CD4-positive, alpha-beta T cell treated with Interleukin-12 subunit alpha and Interleukin-12 subunit beta, for 1 hour (primary cell): ENCODE measurements around the gene KIFC3.
"Not testable (repeated sequence)": the region's sequence is repeated elsewhere in the genome, so short reads cannot be mapped to it uniquely, and the experiment has no call there.

Experiments
- DNase-seq: peaks from one replicate; pipeline ENCODE4 v3.0.0-alpha.2; 2020

KIFC3 gene

DNA sequence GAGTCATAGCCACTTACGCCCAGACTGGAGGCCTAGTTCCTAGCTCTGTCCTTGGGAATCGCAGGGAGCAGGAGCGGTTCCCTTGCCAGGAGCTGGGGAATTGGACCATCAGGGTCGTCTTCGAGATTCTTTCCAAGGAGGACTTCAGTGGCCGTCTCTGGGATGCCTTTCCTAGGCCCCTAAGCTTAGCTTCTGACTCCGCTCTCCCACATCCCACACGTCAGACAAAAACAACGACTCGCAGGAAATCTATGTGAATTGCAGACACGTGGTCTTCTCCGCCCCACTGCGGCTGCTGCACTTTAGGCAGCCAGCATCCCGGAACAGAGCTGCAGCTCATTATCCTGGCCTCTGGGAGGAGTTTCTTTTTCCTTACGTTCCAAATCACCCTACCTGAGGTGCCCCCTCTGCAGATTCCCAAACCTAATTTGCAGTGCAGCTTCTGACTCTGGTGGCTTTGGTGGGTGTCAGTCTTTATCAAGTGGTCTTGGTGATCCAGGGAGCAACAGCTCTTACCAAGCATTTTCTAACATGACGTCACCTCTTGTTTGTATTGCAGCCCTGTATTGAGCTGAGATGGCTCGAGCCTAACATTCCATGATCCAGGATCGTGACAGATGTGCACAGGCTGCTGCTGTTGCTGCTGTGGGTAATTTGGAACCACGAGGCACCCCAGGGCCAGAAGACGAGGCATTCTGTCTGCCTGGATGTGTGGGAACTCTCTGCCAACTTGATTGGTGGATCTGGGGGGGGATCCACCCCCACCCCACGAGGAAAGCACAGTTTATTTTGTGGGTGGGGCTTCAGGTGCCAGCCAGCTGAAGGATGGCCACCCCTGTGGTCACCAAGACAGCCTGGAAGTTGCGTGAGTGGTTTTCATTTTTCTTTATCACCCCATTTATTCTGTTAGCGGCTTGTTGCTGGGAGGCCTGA is 65.6 kb downstream of the KIFC3 start:
- DNase-seq, result peak; percentile 57

DNA sequence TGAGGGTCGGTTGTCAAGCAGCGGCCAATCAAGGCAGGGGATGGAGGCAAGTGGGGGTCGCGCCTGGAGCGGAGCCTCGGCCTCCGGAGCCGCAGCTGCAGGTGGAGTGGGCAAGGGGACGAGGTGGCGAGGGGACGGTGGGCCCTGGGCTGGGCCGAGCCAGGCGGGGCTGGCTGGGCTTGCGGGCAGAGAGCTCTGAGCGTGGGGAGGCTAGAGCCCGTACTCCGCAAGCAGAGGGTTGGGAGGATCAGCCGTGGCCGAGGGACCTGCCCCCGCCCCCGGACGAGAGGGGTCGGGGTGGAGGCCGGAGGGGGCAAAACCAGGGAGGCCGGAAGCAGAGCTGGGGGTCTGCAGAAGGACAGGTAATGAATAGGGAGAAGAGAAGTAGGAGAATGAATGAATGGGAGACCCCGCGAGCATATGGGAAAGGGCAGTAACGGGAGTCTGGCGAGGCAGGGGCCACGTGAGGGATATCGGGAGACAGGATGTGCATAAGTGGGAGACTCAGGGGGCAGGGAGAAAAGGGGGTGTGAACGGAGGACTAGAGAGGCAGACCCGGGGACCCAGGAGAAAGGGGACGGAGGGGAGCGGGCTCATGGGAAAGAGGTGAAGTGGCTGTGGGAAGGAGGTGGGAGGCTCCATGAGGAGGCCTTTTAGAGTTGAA is 66.4 kb downstream of the KIFC3 start, which contains the start of gene KATNB1:
Gene KATNB1 (plus strand): TSS at position 16 of the 664 bp plus-strand sequence. CDS start 1,474 bp downstream, outside the sequence.
- no peak for DNase-seq

DNA sequence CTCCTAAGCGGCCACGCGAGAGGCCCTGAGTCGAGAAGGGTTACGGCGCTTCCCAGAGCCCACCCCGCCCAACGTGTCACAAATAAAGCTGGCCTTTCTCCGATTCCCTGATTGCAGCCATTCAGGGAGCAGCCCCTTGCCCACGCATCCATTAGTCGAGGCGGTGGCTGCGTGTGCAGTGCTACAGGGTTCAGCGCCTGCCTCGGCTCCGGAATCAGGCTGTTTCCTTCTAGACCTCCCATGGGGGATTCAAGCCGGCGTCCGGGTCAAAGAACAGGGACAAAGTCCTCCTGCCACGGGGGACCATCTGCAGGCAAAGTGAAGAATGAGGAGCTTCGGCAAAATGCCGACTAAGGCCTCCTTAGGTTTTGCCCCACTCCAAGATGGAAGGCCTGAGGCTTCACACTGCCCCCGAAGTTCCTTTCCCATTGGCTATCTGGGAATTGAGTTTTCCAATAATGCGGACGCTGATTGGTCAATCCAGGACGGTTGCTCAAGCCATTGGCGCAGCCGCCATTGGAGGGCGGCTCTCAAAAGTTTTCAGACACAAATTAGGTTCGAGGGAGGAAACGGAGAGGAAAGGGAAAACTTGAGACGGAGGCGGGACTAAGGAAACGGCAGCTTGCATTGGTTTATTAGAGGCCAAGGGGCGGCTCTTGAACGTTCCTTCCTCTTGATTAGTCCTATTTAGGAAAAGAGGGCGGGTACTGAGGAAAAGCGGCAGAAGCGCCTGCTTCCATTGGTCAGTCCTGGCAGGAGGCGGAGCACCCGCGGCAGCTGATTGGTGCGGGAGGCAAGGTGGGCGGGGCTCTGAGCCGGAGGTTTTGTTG is 67.2 kb downstream of the KIFC3 start:
- DNase-seq, result peak; percentile 99

DNA sequence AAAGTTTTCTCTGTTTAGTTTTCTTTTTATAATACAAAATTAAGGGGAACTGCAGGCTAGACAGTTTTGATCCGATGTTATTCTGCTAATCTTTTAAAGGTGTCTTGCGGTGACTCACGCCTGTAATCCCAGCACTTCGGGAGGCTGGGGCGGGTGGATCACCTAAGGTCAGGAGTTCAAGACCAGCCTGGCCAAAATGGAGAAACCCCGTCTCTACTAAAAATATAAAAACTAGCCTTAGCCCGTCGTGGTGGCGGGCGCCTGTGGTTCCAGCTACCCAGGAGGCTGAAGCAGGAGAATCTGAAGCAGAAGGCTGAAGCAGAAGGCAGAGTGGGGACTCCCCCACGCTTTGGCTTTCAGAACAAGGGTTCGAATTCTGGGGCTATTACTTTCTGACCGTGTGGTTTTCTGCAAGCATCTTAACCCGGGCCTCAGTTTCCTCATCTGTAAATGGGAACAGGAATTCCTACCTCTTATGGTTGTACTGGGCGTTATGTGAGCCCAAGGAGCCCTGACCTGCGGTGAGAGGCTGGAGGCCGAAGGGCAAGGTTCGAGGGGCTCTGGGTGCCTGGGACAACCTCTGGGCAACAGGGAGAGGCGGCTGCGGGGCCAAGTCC is 67.9 kb downstream of the KIFC3 start:
- no peak for DNase-seq

DNA sequence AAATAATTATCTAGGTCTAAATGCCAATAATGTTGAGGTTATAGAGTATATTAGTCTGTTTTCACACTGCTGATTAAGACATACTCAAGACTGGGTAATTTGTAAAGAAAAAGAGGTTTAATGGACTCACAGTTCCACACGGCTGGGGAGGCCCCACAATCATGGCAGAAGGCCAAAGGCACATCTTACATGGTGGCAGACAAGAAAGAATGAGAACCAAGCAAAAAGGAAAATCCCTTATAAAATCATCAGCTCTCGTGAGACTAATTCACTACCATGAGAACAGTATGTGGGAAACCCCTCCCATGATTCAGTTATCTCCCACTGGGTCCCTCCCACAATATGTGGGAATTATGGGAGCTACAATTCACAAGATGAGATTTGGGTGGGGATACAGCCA is 69.6 kb downstream of the KIFC3 start:
- no peak for DNase-seq

DNA sequence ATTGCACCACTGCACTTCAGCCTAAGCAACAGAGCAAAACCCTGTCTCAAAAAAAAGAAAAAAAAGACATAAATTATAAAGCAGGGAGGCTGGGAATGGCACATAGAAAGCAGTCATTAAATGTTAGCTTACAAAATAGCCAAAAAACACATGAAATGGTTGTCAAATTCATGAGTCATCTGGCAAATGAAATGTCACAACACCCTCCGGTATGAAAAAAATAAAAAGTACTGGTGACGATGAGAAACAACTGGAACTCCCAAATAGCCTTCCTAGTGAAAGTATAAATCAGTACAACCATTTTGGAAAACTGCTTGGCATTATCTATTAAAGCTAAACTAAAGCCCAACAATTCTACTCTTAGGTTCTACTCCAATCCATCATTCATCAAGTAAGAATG is 70.3 kb downstream of the KIFC3 start:
- no peak for DNase-seq

DNA sequence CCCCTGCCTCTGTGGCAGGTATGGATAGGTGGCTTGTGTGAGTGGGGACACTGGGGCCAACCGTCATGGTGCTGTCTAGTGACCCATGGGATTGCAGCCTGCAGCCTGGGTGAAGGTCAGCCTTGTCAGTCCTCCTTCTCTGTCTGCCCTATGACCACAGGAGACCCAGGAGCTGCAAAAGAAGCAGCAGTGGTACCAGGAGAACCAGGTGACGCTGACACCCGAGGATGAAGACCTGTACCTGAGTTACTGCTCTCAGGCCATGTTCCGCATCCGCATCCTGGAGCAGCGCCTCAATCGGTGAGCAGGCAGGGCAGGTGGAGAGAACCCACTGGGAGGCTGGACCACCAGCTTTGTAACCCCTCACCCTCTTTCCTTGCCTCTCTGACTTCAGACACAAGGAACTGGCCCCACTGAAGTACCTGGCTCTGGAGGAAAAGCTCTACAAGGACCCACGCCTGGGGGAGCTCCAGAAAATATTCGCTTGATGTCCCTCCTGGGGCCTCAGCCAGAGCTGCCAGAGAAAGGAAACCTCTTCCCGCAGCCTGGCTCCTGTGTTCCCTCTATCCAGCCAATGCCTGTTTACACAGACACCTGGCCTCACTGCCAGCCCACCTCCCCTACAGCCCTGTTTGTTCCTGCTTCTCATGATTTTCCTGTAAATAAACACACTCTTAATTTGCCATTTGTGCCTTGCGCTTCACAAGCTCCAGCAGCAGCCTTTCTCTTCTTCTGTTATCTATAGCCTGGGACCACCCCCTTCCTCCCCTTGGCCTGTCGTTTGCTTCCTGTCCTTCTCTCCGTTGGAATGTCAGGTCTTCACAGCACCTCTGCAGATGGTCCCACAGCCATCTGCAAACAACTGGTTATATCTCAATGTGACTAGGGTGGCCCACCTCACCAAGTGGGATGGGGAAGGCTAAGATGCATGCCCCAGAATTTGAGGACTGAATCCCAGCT is 71.2 kb downstream of the KIFC3 start:
- no peak for DNase-seq

DNA sequence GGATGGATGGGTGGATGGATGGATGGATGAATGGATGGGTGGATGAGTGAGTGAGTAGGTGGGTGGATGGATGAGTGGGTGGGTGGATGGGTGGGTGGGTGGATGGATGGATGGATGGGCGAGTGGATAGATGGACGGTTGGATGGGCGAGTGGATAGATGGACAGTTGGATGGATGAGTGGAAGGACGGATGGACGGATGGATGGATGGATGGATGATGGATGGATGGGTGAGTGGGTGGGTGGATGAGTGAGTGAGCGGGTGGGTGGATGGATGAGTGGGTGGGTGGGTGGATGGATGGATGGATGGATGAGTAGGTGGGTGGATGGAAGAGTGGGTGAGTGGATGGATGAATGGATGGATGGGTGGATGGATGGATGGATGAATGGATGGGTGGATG is 72.4 kb downstream of the KIFC3 start:
- not testable (repeated sequence) for DNase-seq

DNA sequence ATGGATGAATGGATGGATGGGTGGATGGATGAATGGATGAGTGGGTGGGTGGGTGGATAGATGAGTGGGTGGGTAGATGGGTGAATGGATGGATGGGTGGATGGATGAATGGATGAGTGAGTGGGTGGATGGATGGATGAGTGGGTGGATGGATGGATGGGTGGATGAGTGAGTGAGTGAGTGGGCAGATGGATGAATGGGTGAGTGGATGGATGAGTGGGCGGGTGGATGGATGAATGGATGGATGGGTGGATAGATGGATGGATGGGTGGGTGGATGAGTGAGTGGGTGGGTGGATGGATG is 73.2 kb downstream of the KIFC3 start:
- no peak for DNase-seq

DNA sequence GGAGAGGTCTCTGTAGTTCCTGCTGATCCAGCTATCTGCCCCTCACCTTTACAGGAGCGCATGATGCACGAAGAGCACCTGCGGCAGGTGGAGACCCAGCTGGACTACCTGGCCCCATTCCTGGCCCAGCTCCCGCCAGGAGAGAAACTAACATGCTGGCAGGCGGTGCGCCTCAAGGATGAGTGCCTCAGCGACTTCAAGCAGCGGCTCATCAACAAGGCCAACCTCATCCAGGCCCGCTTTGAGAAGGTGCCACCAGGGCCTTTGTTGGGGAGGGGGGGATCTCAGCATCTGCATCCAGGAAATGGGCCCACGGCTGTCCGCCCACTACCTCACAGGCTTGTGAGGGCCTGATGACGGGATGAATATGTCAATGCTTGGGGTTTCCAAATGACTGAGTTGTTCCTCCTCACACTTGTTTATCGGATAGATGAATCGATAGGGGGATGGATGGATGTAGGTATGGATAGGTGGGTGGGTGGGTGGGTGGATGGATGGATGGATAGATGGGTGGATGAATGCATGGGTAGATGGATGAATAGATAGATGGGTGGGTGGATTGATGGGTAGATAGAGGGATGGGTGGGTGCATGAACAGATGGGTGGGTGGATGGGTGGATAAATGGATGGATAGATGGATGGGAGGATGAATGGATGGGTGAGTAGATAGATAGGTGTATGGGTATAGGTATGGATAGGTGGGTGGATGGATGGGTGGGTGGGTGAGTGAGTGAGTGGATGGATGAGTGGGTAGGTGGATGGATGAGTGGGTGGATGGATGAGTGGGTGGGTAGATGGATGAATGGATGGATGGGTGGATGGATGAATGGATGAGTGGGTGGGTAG is 73.7 kb downstream of the KIFC3 start:
- DNase-seq, result no peak

DNA sequence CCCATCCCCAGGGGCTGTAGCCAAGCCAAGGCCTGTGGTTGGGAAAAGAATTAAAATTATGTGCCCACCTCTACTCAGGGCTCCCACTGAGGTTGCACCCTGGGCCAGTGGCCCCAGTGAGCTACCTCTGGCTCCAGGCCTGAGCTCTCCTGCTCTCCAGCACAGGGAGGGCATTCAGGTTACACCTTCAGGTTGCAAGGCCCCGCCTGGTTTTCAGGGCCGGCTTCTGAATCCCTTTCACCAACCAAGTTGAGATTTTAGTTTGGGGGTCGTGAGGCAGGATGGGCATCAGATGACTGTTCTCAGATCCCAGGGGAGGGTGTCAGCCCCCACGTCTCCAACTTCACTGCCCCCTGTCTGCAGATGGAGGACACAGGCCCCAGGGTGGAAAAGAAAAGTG is 74.7 kb downstream of the KIFC3 start:
- DNase-seq, result no peak

DNA sequence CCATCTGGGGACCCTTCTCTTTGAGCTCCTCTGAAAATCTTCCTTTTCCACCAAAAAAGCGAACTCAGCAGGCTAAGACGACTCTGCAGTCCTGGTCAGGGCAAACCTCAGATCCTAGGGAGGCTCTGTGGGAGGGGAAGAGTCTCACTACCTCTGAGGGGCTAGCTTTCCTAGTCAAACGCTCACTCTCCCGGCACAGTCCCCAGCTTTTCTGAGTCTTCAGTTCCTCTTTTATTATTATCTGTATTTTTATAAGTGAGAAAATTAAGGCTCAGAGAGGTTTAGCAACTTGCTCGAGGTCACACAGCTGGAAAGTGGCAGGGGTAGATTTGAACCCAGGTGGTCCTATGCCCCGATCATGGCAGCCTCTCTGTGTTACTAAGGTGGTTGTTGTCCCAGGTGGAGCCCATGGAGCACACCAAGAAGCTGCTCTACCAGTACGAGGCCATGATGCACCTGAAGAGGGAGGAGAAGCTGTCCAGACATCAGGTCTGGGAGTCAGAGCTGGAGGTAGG is 75.8 kb downstream of the KIFC3 start:
- DNase-seq, result no peak

DNA sequence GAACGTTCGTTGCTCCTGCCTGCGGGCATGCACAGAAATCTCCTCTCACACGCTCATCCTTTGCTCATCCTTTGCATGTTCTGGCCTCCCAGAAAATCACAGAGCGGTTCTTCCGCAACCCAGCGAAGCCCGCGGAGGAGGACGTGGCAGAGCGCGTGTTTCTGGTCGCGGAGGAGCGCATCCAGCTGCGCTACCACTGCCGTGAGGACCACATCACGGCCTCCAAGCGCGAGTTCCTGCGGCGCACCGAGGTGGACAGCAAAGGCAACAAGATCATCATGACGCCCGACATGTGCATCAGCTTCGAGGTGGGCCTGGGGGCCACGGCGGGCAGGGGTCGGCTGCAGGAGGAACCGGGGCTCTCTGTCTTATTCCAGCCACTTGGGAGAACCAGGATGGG is 76.3 kb downstream of the KIFC3 start:
- no peak for DNase-seq

DNA sequence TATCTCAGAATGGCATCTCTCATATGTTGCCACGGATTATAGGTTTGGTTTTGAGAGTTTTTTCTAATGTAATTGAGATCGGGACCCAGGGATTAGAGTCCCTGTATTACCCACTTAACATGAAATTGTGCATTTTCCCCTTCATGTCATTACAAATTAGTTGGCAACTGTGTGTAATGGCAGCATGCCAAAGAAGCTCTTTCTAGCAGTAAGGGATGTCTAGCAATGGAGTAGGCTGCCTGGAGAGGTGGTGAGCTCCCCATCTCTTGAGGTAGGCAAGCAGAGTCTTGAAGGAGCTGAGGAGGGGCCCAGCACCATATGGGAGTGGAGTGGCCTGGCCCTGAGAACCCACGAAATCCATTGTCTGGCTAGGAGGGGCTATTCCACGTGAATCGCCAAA is 76.7 kb downstream of the KIFC3 start:
- no peak for DNase-seq

DNA sequence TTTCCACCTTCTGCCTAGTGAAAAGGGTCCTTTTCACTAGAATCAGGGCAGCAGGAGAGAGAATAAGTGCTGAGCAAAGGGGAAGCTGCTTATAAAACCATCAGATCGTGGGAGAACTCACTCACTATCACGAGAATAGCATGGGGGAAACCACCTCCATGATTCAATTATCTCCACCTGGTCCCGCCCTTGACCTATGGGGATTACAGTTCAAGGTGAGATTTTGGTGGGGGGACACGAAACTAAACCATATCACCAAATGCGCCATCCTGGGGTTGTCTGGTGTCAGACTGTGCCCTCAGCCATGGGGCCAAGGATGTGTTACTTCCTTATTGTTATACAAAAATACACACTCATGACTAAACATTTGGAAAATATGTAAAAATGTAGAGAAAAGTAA is 77.1 kb downstream of the KIFC3 start:
- DNase-seq, result no peak

DNA sequence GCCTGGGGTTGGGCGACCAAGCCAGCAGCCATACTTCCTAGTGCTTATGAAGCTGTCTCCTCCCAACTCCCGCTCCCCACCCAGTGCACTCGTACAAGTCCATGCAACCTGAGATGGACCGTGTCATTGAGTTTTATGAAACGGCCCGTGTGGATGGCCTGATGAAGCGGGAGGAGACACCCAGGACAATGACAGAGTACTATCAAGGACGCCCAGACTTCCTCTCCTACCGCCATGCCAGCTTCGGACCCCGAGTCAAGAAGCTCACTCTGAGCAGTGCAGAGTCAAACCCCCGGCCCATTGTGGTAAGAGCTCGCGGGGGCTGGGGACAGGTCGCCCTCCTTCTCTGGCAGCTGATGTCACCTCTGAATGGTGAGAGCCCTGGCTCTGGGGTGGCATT is 77.8 kb downstream of the KIFC3 start:
- DNase-seq, result no peak

DNA sequence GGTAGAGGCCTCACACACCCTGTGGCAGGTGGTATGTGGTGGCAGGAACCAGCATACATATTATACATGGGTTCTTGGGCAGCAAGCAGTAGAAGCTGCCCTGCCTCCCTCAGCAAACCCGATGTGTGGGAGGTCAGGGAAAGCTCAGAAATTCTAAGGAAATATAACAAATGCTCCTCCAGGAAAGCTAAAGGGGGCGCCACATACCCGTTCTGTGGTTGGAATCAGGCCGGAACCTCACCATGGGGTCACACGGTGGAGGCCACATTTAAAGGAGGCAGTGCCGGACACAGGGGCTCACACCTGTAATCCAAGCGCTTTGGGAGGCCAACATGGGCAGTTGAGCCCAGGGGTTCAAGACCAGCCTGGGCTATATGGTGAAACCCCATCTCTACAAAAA is 79.1 kb downstream of the KIFC3 start:
- DNase-seq, result no peak

DNA sequence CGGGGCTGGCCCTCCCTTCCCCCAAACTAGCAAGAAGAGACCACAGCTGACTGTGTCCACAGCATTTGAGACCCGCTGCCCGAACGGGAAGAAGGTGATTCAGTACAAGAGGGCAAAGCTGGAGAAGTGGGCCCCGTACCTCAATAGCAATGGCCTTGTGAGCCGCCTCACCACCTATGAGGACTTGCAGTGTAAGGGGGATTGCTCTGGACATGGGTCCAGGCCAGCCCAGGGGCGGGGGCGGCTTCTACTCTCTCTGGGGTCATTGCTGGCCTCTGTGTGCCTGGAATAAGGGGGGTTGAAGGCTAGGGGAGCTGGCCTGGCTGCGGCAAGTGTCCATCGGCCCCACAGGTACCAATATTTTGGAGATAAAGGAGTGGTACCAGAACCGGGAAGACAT is 79.6 kb downstream of the KIFC3 start:
- no peak for DNase-seq

DNA sequence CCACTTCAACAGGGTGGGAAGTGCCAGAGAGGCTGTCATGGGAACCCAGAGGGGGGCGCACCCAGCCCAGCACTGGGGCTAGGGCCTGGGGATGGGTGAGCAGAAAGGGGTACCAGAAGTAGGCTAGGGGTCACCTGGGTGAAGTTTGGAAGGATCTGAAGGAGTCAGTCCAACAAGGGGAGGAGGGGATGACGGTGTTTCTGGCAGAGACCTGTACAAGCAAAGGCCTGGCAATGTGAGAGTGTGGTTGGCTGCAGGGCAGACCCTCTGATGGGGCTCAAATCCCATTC is 80.1 kb downstream of the KIFC3 start:
- DNase-seq, result no peak

DNA sequence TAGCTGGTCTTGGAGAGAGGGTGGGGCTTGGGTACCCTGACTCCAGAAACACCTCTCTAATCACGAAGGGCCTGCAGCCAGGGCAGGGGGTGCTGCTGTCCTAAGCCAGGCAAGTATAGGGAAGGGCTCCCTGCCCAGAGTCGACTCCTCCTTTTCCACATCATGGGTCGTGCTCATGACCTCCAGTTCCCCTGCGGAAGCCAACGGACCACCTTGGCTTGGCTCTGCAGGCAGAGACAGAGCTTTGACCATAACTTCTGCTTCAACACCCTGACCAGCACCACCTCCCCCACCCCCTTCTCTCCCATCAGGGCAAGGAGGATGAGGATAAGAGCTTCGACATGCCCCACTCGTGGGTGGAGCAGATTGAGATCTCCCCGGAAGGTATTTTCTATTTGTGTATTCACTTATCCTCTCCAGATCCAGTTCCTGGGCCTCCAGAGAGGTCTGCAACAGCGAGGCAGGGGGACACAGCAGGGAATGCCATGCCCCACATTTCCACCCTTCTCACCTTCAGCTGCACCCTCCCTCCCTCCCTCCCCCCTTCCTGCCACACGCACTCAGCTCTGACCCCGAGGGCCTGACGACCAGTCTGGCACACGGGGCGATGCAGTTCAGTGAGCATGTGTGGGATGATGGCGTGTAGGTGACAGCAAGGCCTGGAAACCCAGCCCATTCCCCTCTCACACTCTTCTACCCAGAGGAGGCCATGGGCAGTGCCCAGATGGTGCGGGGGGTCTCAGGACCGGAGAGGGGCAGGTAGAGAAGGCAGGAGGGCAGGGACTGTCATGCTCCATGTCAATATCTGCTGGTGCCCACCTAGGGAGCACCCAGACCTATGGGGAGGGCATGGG is 80.7 kb downstream of the KIFC3 start:
- no peak for DNase-seq
